GM23338 (cell line): ENCODE results near the gene C4BPB.

ENCODE experiments used
- CTCF ChIP-seq, 2 experiments: fragments of 200-600 bp in 1 of 2; sonication (generic) in 1 of 2; conservative IDR thresholded peaks; 2 replicates each; pipeline versions ENCODE4 v1.5.1 to v1.6.1; 2016 to 2017; ENCODE audit warnings: antibody characterized with exemption in 2 of 2, low read depth in 2 of 2, mild to moderate bottlenecking in 2 of 2, moderate library complexity in 1 of 2
- EZH2 ChIP-seq: fragments of 200-600 bp; sonication (generic); IDR thresholded peaks from one replicate; pipeline ENCODE4 v1.8.0; 2017; ENCODE audit warnings: antibody characterized with exemption, mild to moderate bottlenecking, low read depth; ENCODE audit not compliant: unreplicated experiment
- EZH2phosphoT487 ChIP-seq: fragments of 200-600 bp; sonication (generic); IDR thresholded peaks from one replicate; pipeline ENCODE4 v1.8.1; 2018; ENCODE audit warnings: antibody characterized with exemption; ENCODE audit not compliant: unreplicated experiment
- NANOG ChIP-seq: IDR thresholded peaks from 2 replicates; pipeline ENCODE4 v1.6.1; 2016; ENCODE audit warnings: antibody characterized with exemption, borderline replicate concordance
- POLR2AphosphoS5 ChIP-seq: IDR thresholded peaks from 2 replicates; pipeline ENCODE4 v1.6.1; 2016; ENCODE audit warnings: antibody characterized with exemption, low read depth
- REST ChIP-seq: IDR thresholded peaks from one replicate; pipeline ENCODE4 v1.6.1; 2018; ENCODE audit warnings: antibody characterized with exemption; ENCODE audit not compliant: unreplicated experiment
- STAT1 ChIP-seq: IDR thresholded peaks from one replicate; pipeline ENCODE4 v1.6.1; 2016; ENCODE audit warnings: antibody characterized with exemption; ENCODE audit not compliant: unreplicated experiment
- ZNF114 ChIP-seq: fragments of 250-450 bp; sonication (Bioruptor Pico); IDR thresholded peaks from 2 replicates; pipeline ENCODE4 v1.5.0; 2020; ENCODE audit warnings: mild to moderate bottlenecking, moderate library complexity
- TF ChIP-seq, protein P1 (sequence below): IDR thresholded peaks from 2 replicates; pipeline ENCODE4 v1.6.1; 2016; ENCODE audit warnings: antibody characterized with exemption

- no peak for TF ChIP-seq CTCF (conservative IDR thresholded peaks at IDR 0.05; ENCODE audit: low read depth in 2 of 2)
- TF ChIP-seq STAT1 = no peak
- no peak for TF ChIP-seq EZH2phosphoT487
- no peak for TF ChIP-seq NANOG
- TF ChIP-seq EZH2 = no peak
- TF ChIP-seq POLR2AphosphoS5 = no peak
- no peak for TF ChIP-seq REST
- TF ChIP-seq, protein P1, sequence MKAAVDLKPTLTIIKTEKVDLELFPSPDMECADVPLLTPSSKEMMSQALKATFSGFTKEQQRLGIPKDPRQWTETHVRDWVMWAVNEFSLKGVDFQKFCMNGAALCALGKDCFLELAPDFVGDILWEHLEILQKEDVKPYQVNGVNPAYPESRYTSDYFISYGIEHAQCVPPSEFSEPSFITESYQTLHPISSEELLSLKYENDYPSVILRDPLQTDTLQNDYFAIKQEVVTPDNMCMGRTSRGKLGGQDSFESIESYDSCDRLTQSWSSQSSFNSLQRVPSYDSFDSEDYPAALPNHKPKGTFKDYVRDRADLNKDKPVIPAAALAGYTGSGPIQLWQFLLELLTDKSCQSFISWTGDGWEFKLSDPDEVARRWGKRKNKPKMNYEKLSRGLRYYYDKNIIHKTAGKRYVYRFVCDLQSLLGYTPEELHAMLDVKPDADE = no peak
- no peak for TF ChIP-seq ZNF114
Measured at GRCh38 chr1:207093944-207094343, 5.3 kb downstream of the C4BPB start.
